ENCODE results near the gene ACE2. TPM values are rescaled to one million over a fixed set of nuclear protein-coding genes. Genes with fewer than 3 reads are reported as not detected.

Gene ACE2
- total RNA-seq, 1 donor from 2014 or later: 0.06 TPM

- TF ChIP-seq CTCF (conservative IDR thresholded peaks at IDR 0.05; ENCODE audit: low read depth, low read length): no peak
- H3K4me3 ChIP-seq (ENCODE audit: low read depth, low read length): no peak overlapping the region
- DNase-seq (ENCODE audit: low read depth): no peak
Observed at GRCh38 chrX:15631637-15632036, 30.9 kb upstream of the ACE2 start.

DNA sequence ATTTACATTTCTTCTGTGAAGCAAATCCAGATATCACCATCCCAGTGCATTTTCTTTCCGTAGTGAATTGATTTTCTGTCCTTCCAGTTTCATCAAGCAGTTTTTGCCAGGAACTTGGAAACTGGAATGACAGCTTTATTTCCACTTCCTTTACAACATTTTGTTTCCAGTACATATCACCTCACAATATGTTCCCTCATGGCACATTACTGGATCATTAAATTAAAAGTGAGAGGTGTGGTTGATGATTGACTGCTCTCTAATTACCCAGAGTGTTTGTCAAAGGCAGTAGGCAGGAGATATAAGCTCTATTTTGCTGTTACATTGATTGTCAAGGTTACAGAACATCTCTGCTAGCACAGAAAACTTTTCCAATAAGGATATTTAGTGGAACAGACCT, 22.3 kb upstream of the ACE2 start:
- no peak overlapping the region for H3K4me3 ChIP-seq (ENCODE audit: low read depth, low read length)
- no peak for TF ChIP-seq CTCF (conservative IDR thresholded peaks at IDR 0.05; ENCODE audit: low read depth, low read length)
- DNase-seq (ENCODE audit: low read depth): no peak

- TF ChIP-seq CTCF (conservative IDR thresholded peaks at IDR 0.05; ENCODE audit: low read depth, low read length): no peak
- peak; percentile 45 for DNase-seq (ENCODE audit: low read depth)
- no peak overlapping the region for H3K4me3 ChIP-seq (ENCODE audit: low read depth, low read length)
Observed at GRCh38 chrX:15619053-15619755, 18.4 kb upstream of the ACE2 start.

- no peak for TF ChIP-seq CTCF (conservative IDR thresholded peaks at IDR 0.05; ENCODE audit: low read depth, low read length)
- no peak for DNase-seq (ENCODE audit: low read depth)
- no peak overlapping the region for H3K4me3 ChIP-seq (ENCODE audit: low read depth, low read length)
Observed at GRCh38 chrX:15617111-15617510, 16.4 kb upstream of the ACE2 start.

- DNase-seq (ENCODE audit: low read depth): no peak
- no peak for TF ChIP-seq CTCF (conservative IDR thresholded peaks at IDR 0.05; ENCODE audit: low read depth, low read length)
- H3K4me3 ChIP-seq (ENCODE audit: low read depth, low read length): no peak overlapping the region
Observed at GRCh38 chrX:15616531-15616930, 15.8 kb upstream of the ACE2 start.

DNA sequence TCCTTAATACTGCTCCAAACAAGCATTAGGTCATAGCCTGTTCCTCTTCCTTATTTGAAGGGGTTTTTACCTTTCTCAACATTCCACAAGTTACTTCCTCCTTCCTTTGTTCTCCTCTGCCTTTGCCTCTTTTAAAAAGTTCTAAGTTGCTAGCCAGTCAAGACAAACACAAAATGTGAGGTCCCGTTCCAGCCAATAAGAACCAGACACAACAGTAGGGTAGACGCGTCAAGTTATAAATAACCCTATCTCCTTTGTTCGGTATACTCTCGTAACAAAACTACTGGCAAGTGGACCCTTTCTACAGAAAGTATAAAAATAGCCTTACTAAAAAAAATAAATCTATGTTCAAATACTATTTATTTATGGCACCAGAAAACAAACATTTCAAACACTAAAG, 6.3 kb upstream of the ACE2 start:
- no peak overlapping the region for H3K4me3 ChIP-seq (ENCODE audit: low read depth, low read length)
- TF ChIP-seq CTCF (conservative IDR thresholded peaks at IDR 0.05; ENCODE audit: low read depth, low read length): no peak
- DNase-seq (ENCODE audit: low read depth): no peak

GRCh38 chrX:15606136-15606535, 5.4 kb upstream of the ACE2 start:
- no peak for DNase-seq (ENCODE audit: low read depth)
- no peak overlapping the region for H3K4me3 ChIP-seq (ENCODE audit: low read depth, low read length)
- TF ChIP-seq CTCF (conservative IDR thresholded peaks at IDR 0.05; ENCODE audit: low read depth, low read length): no peak

All from epithelial cell of proximal tubule (primary cell).